Islet precursor cell (in vitro differentiated cells): ENCODE data around the gene TCAIM.
"Not testable (repeated sequence)": the region's sequence is repeated elsewhere in the genome, so short reads cannot be mapped to it uniquely, and the experiment has no call there.

Experiments used
- DNase-seq: peaks from one replicate; pipeline ENCODE4 v3.0.0-alpha.2; 2018

TCAIM gene

DNA sequence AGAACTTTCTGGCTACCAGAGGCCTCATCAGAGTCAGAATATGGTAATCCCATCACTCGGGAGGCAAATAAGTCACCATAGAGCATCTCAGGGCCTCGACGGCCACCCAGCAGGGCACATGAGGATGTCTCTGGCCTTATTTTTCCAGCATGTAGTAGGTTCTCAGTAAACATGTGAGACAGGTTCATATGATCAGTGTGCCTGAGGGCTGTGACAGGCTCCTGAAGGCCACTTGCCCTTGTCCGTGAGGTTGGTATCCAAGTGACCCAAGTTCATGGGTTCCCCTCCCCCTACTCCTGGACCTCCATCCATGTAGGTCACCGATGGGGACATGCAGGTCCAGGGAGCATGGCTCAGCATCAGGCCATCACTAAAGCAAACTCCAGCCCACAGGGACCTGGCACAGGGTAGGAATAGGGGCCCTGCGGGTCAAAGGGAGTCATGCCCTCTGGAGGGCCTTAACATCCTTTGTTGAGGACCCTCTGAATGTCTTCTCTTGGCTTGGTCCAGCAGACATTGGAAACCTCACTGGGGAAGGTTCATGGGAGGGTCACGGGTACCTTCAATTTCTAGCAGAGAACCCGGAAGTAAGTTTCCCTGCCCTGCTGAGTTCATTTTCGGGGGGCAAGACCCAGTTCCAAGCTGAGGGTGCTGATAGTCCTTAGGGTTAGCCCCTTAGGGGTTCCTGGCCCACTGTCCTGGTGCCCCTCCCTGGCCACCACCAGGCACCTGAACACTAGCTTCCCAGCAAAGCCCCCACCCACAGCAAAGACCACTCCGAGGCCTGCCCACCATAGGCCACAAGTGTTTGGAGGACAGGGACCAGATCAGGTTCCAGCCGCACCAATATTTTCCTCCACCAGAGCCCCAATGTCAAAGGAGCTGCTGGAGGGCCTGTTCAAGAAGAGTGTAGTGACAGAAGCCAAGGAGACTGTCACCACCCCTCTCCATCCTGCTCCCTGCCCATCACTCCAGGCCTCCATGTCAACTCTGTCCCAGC is 77.8 kb downstream of the TCAIM start:
- no peak for DNase-seq

DNA sequence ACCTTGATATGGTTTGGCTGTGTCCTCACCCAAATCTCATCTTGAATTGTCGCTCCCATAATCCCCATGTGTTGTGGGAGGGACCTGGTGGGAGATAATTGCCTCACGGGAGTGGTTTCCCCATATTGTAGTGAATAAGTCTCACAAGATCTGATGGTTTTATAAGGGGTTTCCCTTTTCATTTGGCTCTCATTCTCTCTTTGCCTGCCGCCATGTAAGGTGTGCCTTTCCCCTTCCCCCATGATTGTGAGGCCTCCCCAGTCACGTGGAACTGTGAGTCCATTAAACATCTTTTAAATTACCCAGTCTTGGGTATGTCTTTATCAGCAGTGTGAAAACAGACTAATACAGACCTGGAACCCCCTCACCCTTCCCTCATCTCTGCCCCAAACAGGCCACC is 79.6 kb downstream of the TCAIM start:
- DNase-seq: not testable (repeated sequence)

DNA sequence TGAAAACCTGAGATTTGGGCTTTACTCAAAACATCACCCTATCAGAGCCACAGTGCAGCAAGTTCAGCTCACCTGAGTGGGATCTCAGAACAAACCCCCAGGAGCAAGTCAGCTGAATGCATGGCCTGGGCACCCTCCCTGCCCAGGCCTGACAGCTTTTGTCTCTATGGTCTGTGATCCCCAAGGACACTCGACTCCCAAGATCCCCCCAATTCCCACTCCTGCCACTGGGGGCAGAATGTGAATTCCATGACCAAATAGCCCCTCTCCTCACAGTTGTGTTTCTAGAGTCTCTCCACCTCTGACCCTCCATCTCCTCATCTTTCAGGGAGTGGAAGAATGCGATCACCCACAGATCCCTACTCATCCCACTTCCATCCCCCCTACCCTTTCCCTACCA is 80.0 kb downstream of the TCAIM start:
- DNase-seq: peak; percentile 33

DNA sequence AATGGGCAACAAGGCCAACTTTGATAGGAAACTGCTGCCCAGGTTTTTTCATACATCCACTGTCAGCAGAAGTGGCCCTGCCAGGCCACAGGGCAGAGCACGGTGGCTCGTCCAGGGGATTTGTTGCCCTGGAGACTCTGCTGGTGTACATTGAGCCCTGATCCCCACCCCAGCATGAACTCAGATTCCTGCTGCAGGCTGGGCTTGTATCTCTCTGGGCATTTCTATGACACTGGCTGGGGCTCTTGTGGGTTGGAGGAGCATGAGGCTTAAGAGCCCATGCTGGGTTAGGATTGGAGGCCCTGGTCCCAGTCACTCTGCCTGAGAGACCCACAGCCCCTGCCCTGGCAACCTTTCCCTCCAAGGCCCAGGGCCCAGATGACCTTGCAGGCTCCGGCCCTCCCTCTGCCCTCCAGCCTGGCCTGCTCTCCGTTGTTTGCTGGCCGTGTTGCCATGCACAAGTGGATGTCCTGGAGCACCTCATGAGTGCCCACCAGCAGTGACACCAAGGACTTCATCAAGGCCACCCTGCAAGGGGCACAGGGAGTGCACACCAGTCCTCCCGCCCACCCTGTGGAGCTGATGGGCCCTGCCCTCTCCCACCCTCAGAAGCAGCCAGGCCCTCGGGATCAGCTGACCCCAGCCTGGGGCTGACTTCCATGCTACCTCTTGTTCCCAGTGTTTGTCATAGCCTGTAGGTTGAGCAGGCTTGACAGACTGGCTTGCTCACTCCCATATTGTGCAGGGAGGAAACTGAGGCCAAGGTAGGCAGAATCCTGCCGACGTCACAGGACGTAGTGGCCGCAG is 80.8 kb downstream of the TCAIM start:
- DNase-seq: peak; percentile 38

DNA sequence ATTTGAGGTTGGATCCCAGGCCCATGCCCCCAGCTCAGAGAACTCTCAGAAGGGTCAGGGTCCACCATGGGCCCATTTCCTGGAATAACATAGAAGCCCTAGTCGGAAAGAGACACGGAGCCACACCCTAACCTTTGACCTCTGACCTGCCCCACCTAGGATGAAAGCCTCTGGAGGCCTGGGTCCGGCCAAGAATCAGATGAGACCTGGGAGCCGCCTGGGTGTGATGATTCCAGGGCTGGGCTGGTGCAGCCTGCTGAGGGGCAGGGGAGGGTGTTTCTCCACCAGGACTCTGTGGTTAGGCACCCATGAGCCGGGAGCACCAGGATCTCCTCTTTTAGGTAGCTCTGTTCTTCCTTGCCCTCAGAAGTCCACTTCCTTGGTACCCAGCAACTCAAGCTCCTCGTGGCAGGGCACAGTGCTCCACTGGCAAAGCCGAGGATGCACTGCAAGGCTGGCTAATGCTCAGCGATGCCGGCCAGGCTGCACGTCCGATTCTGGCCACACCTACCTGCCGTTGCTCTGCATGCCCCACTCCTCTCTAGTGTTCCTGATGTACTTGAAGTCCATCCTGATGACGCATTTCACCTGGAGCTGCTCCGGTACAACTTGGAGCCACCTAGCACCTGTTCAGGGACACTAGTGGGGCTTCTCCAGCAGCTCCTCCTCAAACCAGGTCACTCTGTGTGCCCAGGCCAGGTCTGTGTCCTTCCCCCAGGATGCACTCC is 81.5 kb downstream of the TCAIM start:
- peak; percentile 44 for DNase-seq

DNA sequence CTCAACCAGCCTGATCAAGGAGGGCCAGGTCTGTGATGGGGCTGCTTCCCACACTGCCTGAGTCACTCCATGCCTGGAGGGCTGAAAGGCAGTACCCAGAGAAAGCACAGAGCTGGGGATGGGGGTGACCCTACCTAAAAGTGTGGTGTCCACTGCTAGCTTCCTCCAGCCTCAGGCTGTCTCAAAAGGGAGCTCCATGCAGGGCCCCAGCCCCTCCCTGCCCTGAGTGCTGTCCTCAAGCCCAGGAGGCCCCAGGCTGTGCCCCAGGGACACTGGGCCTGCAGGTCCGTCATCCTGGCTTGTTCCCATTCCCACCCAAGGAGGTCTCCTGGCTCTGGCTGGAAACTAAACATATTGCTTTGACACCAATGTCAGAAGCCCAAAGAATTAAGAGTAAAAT is 82.1 kb downstream of the TCAIM start:
- no peak for DNase-seq

DNA sequence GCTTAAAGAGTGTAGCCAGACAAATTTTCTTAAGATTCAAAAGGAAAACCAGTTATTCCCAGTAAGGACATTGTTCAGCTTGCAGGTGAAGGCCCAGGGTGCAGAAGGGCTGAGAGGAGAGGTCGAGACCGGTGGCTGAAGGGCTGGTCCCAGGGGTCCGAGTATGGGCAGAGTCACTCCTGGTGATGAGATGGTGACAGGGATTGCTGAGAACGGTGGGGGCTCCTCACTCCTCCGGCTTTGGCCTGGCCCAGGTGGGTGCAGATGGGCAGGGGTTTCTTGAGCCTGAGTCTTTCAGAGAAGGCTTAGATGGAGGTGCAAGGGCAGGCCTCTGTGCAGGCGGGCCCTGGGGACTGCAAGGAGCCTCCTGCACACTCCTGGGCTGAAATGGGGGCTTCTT is 82.7 kb downstream of the TCAIM start:
- DNase-seq: peak; percentile 43

DNA sequence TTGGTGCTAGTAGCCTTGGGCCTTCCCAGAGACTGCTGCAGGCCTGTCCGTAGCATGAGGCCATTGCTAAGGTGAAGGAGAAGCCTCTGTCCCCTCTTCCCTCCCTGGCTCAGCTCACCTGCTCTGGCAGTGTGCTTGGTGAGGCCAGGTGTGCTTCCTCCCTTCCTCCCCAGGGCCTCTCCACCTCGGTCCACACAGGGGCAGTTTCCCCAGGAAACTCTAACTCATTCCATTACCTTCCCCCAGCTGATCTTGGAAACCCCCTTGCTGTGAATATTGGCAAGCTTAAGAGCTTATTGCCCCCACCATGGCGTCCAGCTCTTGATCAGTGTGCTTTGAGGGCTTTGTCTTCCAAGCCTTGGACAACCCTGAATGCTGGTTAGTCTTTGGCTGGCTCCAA is 86.2 kb downstream of the TCAIM start:
- DNase-seq: no peak

DNA sequence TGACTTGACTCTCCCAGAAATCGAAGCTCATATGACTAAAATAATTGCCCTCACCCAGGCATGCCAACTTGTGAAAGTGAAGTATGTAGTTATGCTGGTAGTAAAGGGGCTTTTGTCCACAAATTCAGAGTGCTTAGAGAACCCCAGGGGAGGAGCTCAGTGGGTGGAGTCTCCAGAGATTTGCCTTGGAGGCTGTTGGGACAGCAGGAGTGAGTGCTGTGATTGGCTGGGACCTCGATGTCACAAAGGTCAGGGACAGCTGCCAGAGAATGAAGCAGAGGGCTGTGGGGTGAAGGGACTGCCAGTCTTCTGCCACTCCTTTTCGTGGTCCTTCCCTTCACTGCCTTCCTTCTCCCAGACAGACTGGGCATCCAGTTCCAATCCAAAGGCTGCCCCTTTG is 89.1 kb downstream of the TCAIM start:
- DNase-seq: no peak

DNA sequence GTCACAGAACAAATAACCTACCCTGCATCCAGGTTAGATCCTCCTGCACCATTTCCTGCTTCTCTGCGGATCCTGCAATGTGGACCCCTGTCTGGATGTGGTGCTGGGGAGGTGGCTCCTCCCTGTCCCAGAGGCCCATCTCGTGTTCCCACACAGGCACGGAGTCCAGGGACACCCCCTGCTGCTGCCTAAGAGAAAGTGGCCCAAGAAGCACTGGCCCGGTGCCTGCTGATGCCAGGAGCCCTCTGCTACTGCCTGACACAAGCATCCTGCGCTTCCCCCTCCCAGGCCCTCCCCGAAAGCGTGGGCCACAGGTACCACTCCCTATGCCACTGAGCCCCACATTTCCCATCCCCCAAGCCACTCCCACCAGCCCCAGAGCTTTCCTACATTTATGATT is 90.3 kb downstream of the TCAIM start:
- DNase-seq: no peak

DNA sequence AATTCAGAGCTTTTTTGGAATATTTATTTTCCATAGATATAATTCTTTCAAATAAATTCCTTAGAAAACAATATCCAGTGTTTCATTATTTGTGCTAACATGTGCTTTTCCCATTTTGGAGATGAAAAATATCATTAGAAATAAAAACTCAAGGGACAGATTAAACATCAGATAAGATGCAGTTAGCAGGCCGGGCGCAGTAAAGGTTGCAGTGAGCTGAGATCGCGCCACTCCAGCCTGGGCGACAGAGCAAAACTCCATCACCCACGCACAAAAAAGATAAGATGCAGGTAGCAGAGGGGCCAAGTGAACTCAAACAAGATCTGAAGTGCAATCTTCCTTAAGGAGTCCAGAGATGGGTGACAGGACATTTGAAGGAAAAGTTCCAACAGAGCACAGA is 90.9 kb downstream of the TCAIM start:
- DNase-seq: no peak

DNA sequence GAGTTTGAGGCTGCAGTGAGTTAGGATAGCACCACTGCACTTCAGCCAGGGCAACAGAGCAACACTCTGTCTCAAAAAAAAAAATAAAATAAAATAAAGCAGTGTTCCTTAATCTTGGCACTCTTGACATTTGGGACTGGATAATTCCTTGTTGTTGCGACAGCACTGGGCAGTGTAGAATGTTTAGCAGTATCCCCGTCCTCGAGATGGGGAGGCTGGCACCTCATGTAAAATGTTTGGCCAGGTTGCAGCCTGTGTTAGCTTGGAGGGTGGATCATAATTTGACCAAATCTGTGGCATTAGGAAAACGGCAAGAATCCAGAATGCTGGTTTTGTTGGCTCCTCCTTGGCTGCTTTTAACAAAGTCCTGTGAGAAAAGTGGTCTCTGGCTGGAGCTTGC is 91.9 kb downstream of the TCAIM start:
- DNase-seq: no peak

DNA sequence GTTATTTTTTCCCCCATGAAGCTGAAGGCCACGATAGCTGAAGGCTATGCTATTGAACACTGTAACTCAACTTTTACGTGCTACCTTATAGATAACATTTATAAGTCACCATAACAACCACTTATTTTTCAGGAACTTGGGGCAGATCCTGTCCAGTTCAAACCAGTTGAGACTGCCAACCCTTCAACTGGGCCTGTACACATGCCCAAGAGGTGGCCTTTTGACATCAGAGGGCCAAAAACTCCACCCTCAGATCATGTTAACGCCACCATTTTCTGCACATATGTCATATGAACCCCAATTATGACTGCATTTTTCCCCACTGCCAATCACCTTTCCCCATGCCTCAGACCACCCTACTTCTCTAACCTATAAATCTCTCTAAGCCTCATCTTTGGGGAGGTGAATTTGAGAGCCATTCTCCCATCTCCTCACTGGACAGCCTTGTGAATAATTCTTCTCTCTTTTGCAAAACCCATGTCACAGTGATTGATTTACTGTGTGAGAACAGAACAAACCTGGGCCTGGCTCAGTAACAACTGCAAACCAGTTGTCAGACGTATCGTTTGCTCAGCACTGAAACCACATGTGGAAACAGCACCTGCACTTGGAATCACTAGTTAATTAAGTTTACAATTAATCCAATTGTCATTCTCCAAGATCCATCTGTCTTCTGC is 96.4 kb downstream of the TCAIM start:
- DNase-seq: no peak

DNA sequence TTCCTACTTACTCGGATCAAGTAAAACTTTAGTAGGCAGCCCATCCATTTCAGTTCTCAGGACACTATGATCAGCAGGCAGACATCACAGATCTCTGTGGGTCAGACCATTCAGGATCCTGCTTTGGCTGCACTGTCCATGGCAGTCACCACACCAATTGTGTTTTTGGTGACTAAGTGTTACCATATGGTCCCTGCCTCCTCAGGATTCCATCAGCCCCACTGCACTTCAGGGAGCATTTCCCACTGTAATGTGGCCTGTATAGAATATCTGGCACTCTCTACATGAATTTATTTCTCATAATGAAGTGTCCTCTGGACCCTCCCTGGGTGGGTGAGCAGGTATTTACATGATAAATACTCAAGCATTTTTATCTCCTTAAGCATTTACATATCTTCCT is 97.6 kb downstream of the TCAIM start:
- DNase-seq: no peak

DNA sequence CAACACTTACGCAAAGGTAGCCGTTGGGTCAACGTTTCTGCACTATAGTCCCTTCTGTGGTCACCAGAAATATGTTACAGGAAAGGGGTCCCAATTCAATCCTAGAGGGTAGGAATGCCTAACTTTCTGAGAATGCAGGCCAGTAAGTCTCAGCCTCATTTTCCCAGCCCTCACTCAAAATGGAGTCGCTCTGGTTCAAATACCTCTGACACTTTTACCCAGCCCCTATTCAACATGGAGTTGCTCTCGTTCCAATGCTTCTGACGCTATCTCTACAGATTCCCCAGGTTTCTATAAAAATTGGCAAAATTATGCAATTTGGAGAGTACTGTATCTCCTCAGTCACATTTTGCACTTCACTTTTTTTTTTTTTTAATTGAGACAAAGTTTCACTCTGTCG is 99.2 kb downstream of the TCAIM start:
- no peak for DNase-seq

DNA sequence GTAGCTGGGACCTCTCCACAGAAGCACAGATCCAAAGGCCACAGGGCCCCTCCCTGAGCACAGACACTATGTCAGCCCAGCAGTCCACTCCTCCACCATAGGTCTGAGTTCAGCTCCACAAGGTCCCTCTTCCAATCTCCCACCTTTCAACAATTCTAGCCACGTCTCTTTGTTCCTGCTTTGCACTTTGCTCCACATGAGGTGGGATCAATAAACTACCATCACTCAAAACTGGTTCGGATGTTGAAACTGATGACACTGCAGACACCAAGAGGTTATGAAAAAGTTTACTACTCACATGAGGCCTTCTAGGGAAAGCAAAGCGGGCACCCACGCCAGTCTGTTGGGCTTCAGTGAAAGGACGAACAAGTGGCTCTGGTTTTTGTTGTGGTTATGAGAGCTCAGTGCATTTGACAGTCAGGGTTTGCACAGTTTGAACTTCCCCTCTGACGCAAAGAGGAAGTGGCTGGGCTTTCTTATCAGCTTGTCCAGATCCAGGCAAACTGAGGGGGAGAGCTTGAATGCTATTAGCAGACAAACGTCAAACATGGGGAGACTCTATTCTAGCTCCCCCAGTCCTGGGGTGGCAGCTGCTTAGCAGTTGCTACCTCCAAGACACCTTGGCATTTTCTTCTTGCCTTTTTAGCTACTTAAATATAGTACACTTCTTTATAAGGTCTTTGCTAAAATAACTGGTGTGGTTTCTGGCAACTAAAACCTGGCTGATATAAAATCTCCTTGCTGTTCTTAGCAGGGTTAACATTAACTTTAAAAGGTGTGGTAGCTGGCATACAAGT is 101.1 kb downstream of the TCAIM start:
- DNase-seq: no peak

DNA sequence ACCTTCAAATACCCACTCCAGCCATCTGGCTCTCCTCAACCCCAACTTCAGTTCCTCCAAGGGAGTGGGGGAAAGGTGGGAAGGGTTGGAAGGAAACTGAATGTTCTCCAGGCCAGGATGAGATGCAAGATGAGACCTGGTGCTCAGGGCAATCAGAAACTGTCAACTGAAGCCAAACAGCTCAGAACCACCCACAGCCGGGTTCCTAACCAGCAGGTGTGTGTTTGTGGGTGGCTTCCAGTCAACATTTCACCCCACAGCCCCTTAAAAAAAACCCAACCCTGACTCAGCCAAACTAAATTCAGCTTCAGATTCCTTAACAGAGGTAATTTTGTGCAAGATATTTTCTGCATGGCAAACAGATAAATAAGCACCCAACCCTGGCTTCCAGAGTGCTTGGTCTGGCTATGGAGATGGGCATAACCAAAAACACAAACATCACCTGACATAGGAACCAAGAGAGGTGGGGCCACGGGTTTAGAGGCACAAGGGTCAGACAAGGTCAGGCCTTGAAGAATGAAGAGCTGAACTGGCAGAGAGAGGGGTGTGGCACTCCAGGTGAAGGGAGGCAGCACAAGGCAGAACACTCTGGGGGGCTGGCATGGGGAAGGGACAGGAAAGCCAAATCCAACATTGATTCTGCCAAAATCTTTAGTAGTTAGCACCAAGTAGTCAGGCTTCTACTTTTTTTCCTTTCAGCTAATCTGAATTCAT is 104.2 kb downstream of the TCAIM start:
- no peak for DNase-seq

DNA sequence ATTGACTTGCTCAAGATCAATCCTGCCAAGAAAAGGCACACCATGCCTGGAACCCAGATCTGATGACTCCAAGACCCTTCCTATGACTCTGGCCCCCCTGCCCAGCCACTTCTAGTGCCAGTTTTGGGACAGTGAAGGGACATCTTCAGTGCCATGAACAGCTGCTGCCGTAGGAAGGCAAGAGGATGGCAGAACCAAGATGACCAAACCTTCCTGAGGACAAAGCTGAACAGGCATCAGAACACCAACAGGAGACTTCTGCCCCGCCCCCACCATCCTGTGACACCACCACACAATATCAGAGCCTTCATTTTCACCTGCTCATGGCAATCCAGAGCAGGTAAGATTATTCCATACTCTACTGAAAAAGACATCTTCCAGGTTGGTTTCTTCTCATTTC is 105.9 kb downstream of the TCAIM start:
- DNase-seq: no peak

DNA sequence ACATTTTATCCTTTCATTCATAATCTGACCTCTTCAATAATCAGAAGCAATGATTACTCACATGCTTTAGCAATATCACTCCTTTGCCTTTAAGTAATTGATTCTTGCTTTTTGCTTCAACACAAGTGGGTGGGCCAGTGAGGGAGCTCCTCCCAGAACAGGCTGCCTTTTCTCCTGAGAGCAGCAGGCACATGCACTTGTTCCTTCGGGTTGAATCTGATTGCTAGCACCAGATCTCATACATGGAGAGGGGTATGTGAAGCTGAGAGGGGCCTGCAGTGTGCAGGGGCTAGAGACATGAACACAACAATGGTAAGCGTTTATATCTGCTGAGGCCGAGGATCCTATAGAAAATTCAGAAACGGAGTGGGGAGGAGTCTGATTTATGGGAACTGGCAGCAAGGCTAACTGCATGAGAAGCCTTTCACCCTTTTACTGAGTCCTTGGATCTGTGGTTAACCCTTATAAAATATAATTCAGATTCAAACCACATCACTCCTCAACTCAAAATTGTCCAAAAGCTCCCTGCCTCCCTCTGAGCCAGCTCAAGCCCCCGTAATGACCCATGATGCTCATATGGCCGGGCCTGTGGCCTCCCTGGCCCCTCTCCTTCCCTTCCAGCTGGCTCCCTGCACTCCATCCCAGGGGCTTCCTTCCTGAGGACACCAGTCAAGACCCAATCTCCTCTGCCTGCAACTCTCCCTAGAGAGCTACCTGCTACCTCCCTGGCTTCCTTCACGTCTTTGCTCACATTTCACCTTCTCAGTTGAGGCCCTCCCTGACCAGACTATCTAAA is 106.5 kb downstream of the TCAIM start:
- DNase-seq: no peak

DNA sequence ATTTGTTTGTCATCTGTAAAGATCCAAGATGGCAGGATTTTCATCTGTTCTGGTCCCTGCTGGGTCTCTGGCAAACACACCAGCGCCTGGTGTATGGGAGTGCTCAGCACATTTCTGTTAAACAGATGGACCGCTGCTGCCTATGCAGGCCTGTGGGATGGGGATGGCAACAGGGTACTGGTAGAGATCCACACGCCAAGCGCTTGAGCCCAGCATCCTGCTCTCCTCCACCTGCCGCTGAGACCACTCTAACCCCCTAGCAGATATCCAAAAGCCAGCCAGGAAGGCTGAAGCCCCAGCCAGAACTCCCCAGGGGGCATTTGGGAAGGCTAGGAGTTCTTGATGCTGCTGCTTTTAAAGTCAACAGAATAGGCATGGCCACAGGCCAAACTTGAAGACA is 107.2 kb downstream of the TCAIM start:
- no peak for DNase-seq
